HepG2 (cell line): ENCODE data around the gene WRAP73.

Experiments
- FOXP1 ChIP-seq, 2 experiments: fragments of 450-650 bp in 1 of 2; IDR thresholded peaks; 2 replicates each; pipeline ENCODE4 v1.6.1; 2017 to 2018; ENCODE audit warnings: antibody characterized with exemption in 1 of 2
- ZNF570 ChIP-seq: sonication (generic); formaldehyde crosslinking; IDR thresholded peaks from 2 replicates; pipeline ENCODE4 v1.4.0; 2020; ENCODE audit warnings: mild to moderate bottlenecking, missing genetic modification reagents, borderline replicate concordance
- TF ChIP-seq, protein P1 (sequence below): sonication (generic); formaldehyde crosslinking; IDR thresholded peaks from 2 replicates; pipeline ENCODE4 v1.5.0; 2020; ENCODE audit warnings: mild to moderate bottlenecking, missing genetic modification reagents, moderate library complexity
- TF ChIP-seq, protein P2 (sequence below): sonication (generic); formaldehyde crosslinking; conservative IDR thresholded peaks from 2 replicates; pipeline ENCODE4 v1.4.0; 2020; ENCODE audit warnings: missing genetic modification reagents
- TF ChIP-seq, protein P3 (sequence below): sonication (generic); formaldehyde crosslinking; IDR thresholded peaks from 2 replicates; pipeline ENCODE4 v1.4.0; 2020; ENCODE audit warnings: mild to moderate bottlenecking, missing genetic modification reagents

DNA sequence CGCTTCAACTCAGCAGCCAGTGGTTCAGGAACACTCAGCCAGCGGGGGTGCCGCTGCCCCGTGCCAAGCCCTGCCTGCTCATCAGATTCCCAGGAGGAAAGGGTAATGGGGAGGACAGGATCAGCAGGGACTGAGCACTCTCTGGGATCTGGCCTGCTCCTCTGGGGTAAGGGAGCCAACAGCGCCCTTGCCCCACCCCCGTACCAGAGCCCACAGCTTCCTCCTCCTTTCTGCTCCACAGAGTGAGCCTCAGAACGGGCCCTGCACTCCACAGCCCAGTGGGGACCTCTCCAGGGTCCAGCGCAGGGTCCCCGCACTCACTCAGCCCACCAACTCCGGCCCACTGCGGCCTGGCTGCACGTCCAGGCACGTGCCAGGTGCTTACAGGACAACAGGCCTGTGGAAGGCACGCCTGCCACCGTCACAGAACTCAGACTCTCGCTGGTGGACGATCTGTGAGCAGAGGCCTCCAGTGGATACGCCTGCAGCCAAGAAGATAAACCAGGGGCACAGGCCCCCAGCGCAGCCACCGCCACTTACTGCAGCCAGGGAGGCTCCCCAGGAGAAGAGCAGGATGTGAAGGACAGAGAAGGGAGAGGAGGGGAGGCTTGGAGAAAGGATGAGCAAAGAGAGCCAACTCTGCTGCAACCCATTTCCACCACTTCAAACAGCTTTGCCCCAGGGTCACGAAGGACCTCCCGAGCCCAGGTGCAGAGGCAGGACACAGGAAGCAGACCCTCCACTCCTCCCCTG, 40.7 kb downstream of the WRAP73 start:
- TF ChIP-seq, protein P1, sequence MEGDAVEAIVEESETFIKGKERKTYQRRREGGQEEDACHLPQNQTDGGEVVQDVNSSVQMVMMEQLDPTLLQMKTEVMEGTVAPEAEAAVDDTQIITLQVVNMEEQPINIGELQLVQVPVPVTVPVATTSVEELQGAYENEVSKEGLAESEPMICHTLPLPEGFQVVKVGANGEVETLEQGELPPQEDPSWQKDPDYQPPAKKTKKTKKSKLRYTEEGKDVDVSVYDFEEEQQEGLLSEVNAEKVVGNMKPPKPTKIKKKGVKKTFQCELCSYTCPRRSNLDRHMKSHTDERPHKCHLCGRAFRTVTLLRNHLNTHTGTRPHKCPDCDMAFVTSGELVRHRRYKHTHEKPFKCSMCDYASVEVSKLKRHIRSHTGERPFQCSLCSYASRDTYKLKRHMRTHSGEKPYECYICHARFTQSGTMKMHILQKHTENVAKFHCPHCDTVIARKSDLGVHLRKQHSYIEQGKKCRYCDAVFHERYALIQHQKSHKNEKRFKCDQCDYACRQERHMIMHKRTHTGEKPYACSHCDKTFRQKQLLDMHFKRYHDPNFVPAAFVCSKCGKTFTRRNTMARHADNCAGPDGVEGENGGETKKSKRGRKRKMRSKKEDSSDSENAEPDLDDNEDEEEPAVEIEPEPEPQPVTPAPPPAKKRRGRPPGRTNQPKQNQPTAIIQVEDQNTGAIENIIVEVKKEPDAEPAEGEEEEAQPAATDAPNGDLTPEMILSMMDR, result no peak
- TF ChIP-seq FOXP1 (IDR thresholded peaks at IDR 0.05) (no peak), FOXP1 (CRISPR knock-in tag; IDR thresholded peaks at IDR 0.05) (no peak), ZNF570 (CRISPR knock-in tag) (no peak)
- TF ChIP-seq, protein P2, sequence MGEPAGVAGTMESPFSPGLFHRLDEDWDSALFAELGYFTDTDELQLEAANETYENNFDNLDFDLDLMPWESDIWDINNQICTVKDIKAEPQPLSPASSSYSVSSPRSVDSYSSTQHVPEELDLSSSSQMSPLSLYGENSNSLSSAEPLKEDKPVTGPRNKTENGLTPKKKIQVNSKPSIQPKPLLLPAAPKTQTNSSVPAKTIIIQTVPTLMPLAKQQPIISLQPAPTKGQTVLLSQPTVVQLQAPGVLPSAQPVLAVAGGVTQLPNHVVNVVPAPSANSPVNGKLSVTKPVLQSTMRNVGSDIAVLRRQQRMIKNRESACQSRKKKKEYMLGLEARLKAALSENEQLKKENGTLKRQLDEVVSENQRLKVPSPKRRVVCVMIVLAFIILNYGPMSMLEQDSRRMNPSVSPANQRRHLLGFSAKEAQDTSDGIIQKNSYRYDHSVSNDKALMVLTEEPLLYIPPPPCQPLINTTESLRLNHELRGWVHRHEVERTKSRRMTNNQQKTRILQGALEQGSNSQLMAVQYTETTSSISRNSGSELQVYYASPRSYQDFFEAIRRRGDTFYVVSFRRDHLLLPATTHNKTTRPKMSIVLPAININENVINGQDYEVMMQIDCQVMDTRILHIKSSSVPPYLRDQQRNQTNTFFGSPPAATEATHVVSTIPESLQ, result no peak
- TF ChIP-seq, protein P3, sequence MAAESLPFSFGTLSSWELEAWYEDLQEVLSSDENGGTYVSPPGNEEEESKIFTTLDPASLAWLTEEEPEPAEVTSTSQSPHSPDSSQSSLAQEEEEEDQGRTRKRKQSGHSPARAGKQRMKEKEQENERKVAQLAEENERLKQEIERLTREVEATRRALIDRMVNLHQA (CRISPR knock-in tag), result no peak
